Measurements from ENCODE around the gene SH3D19.

DNA sequence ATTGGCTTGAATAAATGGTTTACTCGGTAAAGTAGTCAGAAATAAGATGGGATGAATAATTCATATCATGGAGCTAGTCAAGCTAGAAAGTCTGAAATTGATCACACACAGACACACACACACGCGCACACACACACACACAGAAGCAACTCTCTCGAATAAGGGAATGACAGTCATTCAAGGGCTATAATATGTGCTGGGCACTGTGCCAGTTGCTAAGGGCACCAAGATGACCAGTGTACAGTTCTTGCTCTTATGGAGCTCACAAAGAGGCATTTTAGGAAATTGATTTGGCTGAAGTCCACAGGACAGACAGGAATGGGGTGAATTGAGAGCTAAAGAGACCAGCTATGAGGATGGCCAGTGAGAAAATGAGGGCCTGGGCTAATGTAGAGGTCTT, 34.2 kb upstream of the SH3D19 start:
- no peak for TF ChIP-seq POLR2A (IDR thresholded peaks at IDR 0.05)
- TF ChIP-seq, protein P1, sequence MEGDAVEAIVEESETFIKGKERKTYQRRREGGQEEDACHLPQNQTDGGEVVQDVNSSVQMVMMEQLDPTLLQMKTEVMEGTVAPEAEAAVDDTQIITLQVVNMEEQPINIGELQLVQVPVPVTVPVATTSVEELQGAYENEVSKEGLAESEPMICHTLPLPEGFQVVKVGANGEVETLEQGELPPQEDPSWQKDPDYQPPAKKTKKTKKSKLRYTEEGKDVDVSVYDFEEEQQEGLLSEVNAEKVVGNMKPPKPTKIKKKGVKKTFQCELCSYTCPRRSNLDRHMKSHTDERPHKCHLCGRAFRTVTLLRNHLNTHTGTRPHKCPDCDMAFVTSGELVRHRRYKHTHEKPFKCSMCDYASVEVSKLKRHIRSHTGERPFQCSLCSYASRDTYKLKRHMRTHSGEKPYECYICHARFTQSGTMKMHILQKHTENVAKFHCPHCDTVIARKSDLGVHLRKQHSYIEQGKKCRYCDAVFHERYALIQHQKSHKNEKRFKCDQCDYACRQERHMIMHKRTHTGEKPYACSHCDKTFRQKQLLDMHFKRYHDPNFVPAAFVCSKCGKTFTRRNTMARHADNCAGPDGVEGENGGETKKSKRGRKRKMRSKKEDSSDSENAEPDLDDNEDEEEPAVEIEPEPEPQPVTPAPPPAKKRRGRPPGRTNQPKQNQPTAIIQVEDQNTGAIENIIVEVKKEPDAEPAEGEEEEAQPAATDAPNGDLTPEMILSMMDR (IDR thresholded peaks at IDR 0.05 in 4 of 5, conservative IDR thresholded peaks at IDR 0.05 in 1 of 5), result no peak
